Neural cell (in vitro differentiated cells): ENCODE data around the gene BRIP1. TPM values are rescaled to one million over a fixed set of nuclear protein-coding genes. Genes with fewer than 3 reads are reported as not detected.

Experiments
- H2AFZ ChIP-seq: fragments of 200-600, 300-800 bp; sonication (generic), shearing (Covaris generic); 2 replicates; pipeline ENCODE4 v1.6.0; 2014; ENCODE audit warnings: low read depth, mild to moderate bottlenecking, antibody characterized with exemption, low read length, moderate library complexity
- H3F3A ChIP-seq: fragments of 200-600 bp; shearing (Covaris generic); 2 replicates; pipeline ENCODE4 v1.6.1; 2016; ENCODE audit warnings: mild to moderate bottlenecking, moderate library complexity, mixed read lengths, antibody characterized with exemption, low read length; ENCODE audit not compliant: insufficient read depth, poor library complexity, severe bottlenecking
- H3K27ac ChIP-seq: fragments of 200-600, 300-800 bp; sonication (generic), shearing (Covaris generic); 2 replicates; pipeline ENCODE4 v1.5.1; 2014; ENCODE audit warnings: mild to moderate bottlenecking, low read length, moderate library complexity
- H3K27me3 ChIP-seq: fragments of 300-800, 200-600 bp; sonication (generic), shearing (Covaris generic); 2 replicates; pipeline ENCODE4 v1.6.0; 2014; ENCODE audit warnings: mild to moderate bottlenecking, low read depth, low read length, moderate library complexity; ENCODE audit not compliant: insufficient read depth
- H3K36me3 ChIP-seq: fragments of 300-800, 200-600 bp; sonication (generic), shearing (Covaris generic); 2 replicates; pipeline ENCODE4 v1.5.1; 2014; ENCODE audit warnings: mild to moderate bottlenecking, antibody characterized with exemption, low read length, moderate library complexity; ENCODE audit not compliant: insufficient read depth
- H3K4me2 ChIP-seq: fragments of 300-800, 200-600 bp; sonication (generic), shearing (Covaris generic); 2 replicates; pipeline ENCODE4 v1.6.0; 2014; ENCODE audit warnings: mild to moderate bottlenecking, low read length
- H3K4me3 ChIP-seq: fragments of 300-800, 200-600 bp; sonication (generic), shearing (Covaris generic); 2 replicates; pipeline ENCODE4 v1.5.1; 2014; ENCODE audit warnings: mild to moderate bottlenecking, low read length, moderate library complexity
- H3K79me2 ChIP-seq: fragments of 200-600 bp; shearing (Covaris generic); replicated peaks from 2 replicates; pipeline ENCODE4 v1.6.0; 2014; ENCODE audit warnings: mild to moderate bottlenecking, low read length, moderate library complexity; ENCODE audit not compliant: insufficient read depth
- H3K9ac ChIP-seq: fragments of 300-800, 200-600 bp; sonication (generic), shearing (Covaris generic); 2 replicates; pipeline ENCODE4 v1.6.1; 2016; ENCODE audit warnings: mild to moderate bottlenecking, low read length, mixed read lengths
- H3K9me2 ChIP-seq: fragments of 200-600 bp; shearing (Covaris generic); 2 replicates; pipeline ENCODE4 v1.6.1; 2016; ENCODE audit warnings: mild to moderate bottlenecking, low read length, mixed read lengths; ENCODE audit not compliant: insufficient read depth
- H3K9me3 ChIP-seq: fragments of 200-600, 300-800 bp; sonication (generic), shearing (Covaris generic); 2 replicates; pipeline ENCODE4 v1.6.1; 2016; ENCODE audit warnings: mild to moderate bottlenecking, mixed run types, low read length, moderate library complexity, mixed read lengths
- H4K20me1 ChIP-seq: fragments of 200-600 bp; shearing (Covaris generic); 2 replicates; pipeline ENCODE4 v1.6.1; 2016; ENCODE audit warnings: mild to moderate bottlenecking, mixed run types; ENCODE audit not compliant: insufficient read depth
- CTCF ChIP-seq: fragments of 450-650 bp; IDR thresholded peaks from 2 replicates; pipeline ENCODE4 v1.5.1; 2014; ENCODE audit warnings: antibody characterized with exemption, mild to moderate bottlenecking, moderate library complexity; ENCODE audit not compliant: poor library complexity, severe bottlenecking
- EP300 ChIP-seq: fragments of 450-650 bp; conservative IDR thresholded peaks from 2 replicates; pipeline ENCODE4 v1.6.1; 2014; ENCODE audit warnings: antibody characterized with exemption, mild to moderate bottlenecking, moderate library complexity; ENCODE audit not compliant: poor library complexity, severe bottlenecking
- EZH2 ChIP-seq: fragments of 200-600, 300-800 bp; shearing (Covaris generic), sonication (generic); IDR thresholded peaks from 2 replicates; pipeline ENCODE4 v1.6.1; 2014; ENCODE audit warnings: antibody characterized with exemption, low read length, borderline replicate concordance, mild to moderate bottlenecking; ENCODE audit not compliant: insufficient read depth, poor library complexity, severe bottlenecking
- MXI1 ChIP-seq: fragments of 450-650 bp; conservative IDR thresholded peaks from 2 replicates; pipeline ENCODE4 v1.6.1; 2014; ENCODE audit warnings: antibody characterized with exemption, mild to moderate bottlenecking; ENCODE audit not compliant: poor library complexity, severe bottlenecking
- POLR2AphosphoS5 ChIP-seq: IDR thresholded peaks from 2 replicates; pipeline ENCODE4 v1.6.1; 2012
- RAD21 ChIP-seq: fragments of 450-650 bp; conservative IDR thresholded peaks from 2 replicates; pipeline ENCODE4 v1.6.1; 2014; ENCODE audit warnings: antibody characterized with exemption, mild to moderate bottlenecking, moderate library complexity
- REST ChIP-seq: IDR thresholded peaks from 2 replicates; pipeline ENCODE4 v1.6.1; 2012; ENCODE audit warnings: borderline replicate concordance
- SMC3 ChIP-seq: fragments of 450-650 bp; conservative IDR thresholded peaks from 2 replicates; pipeline ENCODE4 v1.6.1; 2014; ENCODE audit warnings: antibody characterized with exemption, mild to moderate bottlenecking, moderate library complexity; ENCODE audit not compliant: poor library complexity
- TAF1 ChIP-seq: IDR thresholded peaks from 2 replicates; pipeline ENCODE4 v1.6.1; 2012; ENCODE audit warnings: low read depth
- polyA plus RNA-seq: library from polyadenylated mRNA; depleted of rRNA; stranded (reverse); fragments of >200 nt; gene quantifications from 2 replicates; pipeline ENCODE4 v1.2.3, GENCODE V29; 2014

Gene BRIP1
- polyA plus RNA-seq, 1 donor from 2014 or later, result 0.47 TPM

- Histone ChIP-seq H4K20me1 (no peaks in the 10 kb centered on the region), H3K4me3 (no peak overlapping the region), H3F3A (no peaks in the 10 kb centered on the region), H3K27ac (no peak overlapping the region), H3K79me2 (no peaks in the 10 kb centered on the region), H3K9ac (no peak overlapping the region), H3K4me2 (no peak overlapping the region), H2AFZ (no peak overlapping the region), H3K9me2 (no peaks in the 10 kb centered on the region), H3K36me3 (no peaks in the 10 kb centered on the region), H3K27me3 (no peaks in the 10 kb centered on the region), H3K9me3 (no peaks in the 10 kb centered on the region)
- TF ChIP-seq REST, result no peak
- no peak for TF ChIP-seq EP300
- TF ChIP-seq MXI1, result no peak
- no peak for TF ChIP-seq SMC3
- no peak for TF ChIP-seq CTCF
- TF ChIP-seq POLR2AphosphoS5, result no peak
- no peak for TF ChIP-seq RAD21
- TF ChIP-seq EZH2, result no peak
- no peak for TF ChIP-seq TAF1
Observed at GRCh38 chr17:61803796-61804195, 59.5 kb downstream of the BRIP1 start.

DNA sequence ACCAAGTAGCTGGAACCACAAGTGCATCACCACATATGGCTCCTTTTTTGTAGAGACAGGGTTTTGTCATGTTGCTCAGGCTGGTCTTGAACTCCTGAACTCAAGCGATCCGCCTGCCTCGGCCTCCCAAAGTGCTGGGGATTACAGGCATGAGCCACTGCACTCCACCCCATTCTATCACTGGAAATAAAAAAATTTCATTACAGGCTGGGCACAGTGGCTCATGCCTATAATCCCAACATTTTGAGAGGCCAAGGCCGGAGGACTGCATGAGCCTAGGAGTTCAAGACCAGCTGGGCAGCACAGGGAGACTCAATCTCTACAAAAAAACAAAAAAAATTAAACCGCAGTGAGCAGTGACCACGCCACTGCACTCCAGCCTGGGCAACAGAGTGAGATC, 60.1 kb downstream of the BRIP1 start:
- Histone ChIP-seq H3K9ac (no peak overlapping the region), H4K20me1 (no peaks in the 10 kb centered on the region), H3K9me2 (no peaks in the 10 kb centered on the region), H3K4me2 (no peak overlapping the region), H3F3A (no peaks in the 10 kb centered on the region), H3K36me3 (no peaks in the 10 kb centered on the region), H2AFZ (no peak overlapping the region), H3K4me3 (no peak overlapping the region), H3K9me3 (no peaks in the 10 kb centered on the region), H3K27ac (no peak overlapping the region), H3K27me3 (no peaks in the 10 kb centered on the region), H3K79me2 (no peaks in the 10 kb centered on the region)
- TF ChIP-seq EZH2 (no peak), SMC3 (no peak), REST (no peak), CTCF (no peak)
